HG03097 (cell line): Measurements from ENCODE around the gene CAPZA2.
A peak's percentile ranks its signal among the peaks of the same experiment; 100 is the strongest.
"Not testable (repeated sequence)": the region's sequence is repeated elsewhere in the genome, so short reads cannot be mapped to it uniquely, and the experiment has no call there.

ENCODE experiments used
- ATAC-seq: cut with Tn5 transposase; IDR thresholded peaks from one replicate; pipeline ENCODE4 v1.9.1; 2021; ENCODE audit not compliant: unreplicated experiment, low FRiP score

Gene CAPZA2

DNA sequence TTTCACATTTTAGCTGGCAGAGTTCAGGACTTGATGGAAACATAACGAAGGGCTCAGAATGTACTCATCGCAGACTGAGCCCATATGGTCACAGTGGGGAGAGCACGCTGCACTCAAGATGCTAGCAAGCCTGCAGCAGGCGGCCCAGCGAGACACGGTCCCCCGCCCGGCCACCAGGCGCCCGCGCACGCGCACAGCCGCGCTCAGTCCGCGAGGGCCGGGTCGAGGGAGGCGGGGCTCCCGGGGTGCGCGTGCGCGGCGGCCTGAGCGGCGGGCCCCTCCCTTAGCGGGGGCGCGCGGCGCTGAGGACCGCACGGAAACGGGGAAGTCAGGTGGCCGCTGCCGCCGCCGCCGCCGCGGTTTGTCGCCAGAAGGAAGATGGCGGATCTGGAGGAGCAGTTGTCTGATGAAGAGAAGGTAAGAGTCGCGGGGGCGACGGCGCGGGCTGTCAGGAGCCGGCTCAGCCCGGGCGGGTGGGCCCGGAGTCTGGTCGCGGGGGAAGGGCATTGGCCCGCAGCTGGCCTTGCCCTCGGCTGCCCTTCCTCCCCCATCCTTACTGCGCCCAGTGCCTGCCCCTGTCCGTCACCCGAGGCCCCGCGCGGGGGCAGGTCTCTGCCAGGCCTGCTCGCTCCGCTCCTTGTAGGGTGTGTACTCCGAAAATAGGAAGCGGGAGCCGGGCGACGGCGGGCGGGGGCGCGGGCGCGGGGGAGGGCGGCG lies at the start of gene CAPZA2:
CAPZA2 (plus strand) TSS at position 354 of the 717 bp plus-strand sequence; CDS start at position 379, 25 bp downstream.
- peak; percentile 89 for ATAC-seq

DNA sequence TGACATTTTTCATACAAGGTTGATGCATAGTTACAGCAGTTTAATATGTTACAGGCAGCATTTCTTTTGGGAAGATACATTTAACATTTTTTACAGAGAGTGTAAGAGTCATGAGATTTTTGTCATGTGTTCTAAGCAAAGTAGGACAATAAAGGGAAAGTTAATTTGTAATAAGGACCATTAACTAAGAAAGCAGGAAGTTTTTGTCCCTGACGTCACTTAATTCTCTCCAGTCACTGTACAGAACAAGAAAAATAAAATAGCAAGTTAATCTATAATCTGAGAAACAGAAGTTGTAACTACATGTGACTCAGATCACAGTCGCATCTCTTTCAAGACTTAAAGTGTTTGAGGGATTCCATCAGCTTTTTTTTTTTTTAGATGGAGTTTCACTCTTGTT lies 49.5 kb upstream of the CAPZA2 start:
- no peak for ATAC-seq

DNA sequence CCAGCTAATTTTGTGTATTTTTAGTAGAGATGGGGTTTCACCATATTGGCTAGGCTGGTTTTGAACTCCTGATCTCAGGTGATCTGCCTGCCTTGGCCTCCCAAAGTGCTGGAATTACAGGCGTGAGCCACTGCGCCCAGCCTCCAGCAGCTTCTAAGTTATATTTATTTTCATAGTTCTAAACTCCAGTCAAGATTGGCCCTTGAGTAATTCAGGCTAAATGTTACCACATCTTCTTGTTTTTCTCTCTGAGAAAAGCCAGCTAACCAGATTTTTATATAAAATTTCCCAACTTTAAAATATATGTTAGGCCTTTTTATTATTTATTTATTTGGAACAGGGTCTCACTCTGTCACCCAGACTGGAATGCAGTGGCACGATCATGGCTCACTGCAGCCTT lies 49.0 kb upstream of the CAPZA2 start:
- not testable (repeated sequence) for ATAC-seq

DNA sequence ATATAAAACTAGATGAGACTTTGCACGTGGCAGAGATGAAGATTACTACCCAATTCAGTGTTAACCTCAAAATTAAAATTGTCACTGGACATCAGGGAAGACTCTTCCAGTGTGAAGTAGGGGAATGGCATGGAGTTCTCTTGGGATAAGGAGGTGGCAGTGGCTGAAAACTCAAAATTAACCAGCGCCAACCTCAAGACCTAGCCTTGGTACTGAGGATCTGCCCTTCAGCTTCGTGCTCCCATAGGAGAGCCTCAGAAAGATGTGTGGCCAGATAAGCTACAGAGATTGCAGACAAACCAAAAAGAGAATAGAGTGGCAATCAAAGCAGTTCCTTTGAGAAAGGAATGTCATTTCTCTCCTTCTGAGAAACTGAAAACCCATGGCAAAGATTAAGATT lies 47.3 kb upstream of the CAPZA2 start:
- no peak for ATAC-seq

DNA sequence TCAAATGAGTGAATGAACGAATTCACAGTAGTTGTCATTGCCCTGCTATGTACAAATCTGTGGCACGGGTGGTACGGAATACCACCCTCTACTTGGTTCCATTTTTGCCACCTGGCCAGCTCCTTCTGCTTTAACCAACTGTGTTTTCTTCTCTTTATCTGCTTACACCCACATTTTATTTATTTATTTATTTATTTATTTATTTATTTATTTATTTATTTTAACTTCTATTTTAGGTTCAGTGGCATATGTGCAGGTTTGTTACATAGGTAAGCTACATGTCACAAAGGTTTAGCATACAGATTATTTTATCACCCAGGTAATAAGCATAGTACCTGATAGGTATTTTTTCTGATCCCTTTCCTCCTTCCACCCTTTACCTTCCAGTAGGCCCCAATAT lies 42.2 kb upstream of the CAPZA2 start:
- ATAC-seq = no peak

DNA sequence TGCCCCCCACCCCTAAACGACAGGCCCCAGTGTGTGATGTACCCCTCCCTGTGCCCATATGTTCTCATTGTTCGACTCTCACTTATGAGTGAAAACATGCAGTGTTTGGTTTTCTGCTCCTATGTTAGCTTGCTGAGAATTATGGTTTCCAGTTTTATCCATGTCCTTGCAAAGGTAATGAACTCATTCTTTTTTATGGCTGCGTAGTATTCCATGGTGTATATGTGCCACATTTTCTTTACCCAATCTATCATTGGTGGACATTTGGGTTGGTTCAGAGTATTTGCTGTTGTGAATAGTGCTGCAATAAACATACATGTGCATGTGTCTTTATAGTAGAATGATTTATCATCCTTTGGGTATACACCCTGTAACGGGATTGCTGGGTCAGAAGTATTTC lies 40.7 kb upstream of the CAPZA2 start:
- ATAC-seq = not testable (repeated sequence)

DNA sequence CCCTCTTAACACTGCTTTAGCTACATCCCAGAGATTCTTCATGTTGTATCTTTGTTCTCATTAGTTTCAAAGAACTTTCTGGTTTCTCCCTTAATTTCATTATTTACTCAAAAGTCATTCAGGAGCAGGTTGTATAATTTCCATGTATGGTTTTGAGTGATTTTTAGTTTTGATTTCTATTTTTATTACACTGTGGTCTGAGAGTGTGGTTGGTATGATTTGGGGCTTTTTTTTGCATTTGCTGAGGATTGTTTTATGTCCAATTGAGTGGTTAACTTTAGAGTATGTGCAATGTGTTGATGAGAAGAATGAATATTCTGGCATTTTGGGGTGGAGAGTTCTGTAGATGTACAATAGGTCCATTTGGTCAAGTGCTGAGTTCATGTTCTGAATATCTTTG lies 37.9 kb upstream of the CAPZA2 start:
- ATAC-seq = no peak

DNA sequence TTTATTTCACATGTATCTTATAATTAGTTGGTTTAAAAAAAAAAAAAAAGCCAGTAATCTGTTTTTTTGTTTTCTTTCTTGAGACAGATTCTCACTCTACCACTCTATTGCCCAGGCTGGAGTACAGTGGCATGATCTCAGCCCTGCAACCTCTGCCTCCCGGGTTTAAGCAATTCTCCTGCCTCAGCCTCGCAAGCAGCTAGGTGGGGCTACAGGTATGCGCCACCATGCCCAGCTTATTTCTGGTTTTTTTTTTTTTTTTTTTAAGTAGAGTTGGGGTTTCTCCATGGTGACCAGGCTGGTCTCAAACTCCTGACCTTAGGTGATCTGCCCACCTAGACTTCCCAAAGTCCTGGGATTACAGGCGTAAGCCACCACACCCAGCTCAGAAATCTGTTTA lies 34.1 kb upstream of the CAPZA2 start:
- no peak for ATAC-seq

DNA sequence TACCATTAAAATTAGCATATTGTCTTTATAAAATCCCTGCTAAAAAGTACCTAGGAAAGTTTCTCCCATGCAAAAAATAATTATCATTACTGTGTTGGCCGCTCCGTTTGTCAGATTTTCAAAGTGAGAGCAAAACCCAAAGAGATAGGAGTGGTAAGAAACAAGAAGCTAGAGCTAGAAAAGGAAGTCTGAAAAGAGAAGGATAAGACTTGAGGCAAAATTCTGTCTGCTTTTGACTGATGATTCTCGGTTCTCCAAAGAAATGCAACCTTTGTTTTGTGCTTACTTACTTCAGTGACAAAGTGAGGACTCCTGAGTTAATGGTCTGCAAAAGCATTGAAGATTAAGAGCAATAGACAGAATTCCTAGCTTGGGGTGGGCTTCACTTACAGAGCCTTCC lies 33.3 kb upstream of the CAPZA2 start:
- ATAC-seq = no peak

DNA sequence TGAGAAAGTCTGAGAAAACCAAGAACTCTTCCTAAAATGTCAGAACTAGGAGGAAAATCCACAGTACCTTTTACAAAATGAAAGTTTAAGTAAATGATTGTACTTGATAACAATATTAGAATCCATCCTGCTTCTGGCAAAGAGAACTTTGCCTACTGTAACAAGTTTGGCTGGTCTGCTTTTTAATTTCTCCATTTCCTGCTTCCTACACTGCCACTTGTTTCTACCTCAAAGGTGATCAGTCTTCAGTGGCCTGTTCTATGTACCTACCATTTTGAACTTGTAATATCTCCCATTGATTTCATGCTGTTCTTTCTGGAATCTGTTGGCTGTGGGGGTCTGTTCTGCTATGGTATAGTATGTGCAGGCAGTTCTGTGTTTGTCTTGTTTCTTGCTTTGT lies 32.9 kb upstream of the CAPZA2 start:
- ATAC-seq = no peak

DNA sequence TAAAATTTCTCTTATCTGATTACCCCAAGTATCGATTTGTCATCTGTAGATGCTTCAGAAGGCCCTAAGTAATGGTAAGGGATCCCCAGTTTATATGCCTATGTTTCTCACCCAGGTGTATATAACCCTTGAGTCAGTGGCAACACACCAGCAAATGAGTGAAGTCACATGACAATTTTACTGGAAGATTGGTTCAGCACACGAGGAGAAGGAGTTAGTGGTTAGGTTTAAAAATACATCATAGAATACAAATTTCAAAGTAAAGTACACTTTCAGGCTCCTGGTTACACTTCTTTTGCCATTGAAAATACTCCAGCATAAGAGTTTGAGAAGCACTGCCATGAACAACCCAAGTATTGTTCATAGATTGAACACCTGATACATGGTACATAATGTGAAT lies 29.7 kb upstream of the CAPZA2 start:
- ATAC-seq = no peak

DNA sequence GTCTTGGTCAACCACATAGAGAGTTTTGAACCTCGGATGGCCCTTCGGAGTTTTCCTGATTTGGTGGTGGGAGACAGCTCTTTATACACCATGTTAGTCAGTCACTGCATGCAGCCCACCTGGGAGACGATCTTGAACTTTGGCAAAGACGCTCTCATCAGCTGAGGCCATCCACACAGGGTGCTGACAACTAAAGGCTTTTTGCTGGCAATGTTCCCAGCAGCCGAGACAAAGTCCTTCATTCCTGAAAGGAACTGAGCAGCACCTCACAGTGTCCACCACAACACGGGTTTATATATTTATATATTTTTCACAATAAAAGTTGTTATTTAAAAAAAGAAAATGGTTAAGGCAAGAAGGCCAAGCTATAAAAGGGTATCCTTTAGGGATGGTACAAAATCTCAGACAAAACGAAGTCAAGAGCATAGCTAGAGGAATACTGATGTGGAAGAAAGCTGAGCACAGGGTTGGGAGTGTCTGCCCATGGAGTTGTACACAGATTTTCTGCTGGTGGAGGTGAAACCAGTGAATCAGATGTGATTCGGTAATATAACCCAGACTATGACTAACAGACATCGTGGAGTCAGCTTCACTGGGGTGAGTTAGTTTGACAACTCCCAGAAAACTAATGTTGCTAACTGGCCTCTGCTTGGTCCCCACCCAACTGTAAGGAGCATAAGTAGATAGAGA lies 27.4 kb upstream of the CAPZA2 start:
- ATAC-seq = no peak

DNA sequence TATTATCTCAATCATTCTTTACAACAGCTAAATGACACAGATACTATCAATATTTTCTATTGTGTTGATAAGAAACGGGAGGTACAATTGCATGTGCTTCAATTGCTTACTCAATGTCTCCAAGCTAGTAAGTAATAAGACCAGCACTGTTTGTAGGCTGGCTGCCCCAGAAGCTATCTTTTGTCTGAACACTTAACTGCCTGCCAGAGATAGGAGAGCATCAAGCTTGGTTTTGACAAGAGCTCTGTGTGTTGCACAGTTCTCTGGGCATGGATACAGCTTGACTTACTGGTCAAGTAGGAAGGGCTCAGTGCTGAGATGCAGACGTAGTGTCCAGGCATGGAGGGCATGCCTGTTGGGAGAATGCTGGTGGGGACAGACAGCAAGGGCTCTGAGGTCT lies 26.3 kb upstream of the CAPZA2 start:
- no peak for ATAC-seq

DNA sequence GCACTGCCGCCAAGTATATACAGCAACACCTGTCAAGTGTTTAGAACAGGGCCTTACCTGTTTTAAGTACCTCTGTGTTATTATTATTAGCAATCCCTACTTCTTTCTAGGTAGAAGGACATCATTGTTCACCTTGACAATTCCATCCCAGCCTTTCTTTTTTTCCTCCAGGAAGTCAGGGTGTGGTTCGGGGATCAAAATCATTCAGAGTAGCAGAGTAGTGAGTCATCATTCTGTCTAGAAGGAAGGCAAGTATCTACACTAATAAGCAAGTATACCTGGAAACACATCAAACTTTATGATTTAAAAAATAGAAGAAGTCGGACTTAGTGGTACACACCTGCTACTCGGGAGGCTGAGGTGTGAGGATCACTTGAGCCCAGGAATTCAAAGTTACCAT lies 25.5 kb upstream of the CAPZA2 start:
- no peak for ATAC-seq

DNA sequence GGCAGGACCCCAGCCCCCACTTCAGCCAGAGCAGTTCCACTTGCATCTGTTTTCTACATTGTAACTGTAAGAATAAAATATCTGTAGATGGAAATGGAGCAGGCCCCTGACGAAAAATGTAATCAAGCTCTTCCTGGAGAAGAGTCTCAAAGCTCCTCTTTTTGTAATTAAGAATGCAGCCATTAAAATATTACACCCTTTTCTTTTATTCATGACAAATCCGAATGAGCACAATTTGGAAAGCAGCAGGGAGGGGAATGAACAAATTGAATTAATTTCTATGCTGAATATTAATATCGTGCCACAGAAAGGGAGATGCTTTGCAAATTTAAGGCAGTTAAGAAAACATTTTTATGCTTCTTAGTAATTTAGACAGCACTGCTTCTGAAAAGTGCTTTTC lies 24.8 kb upstream of the CAPZA2 start:
- no peak for ATAC-seq

DNA sequence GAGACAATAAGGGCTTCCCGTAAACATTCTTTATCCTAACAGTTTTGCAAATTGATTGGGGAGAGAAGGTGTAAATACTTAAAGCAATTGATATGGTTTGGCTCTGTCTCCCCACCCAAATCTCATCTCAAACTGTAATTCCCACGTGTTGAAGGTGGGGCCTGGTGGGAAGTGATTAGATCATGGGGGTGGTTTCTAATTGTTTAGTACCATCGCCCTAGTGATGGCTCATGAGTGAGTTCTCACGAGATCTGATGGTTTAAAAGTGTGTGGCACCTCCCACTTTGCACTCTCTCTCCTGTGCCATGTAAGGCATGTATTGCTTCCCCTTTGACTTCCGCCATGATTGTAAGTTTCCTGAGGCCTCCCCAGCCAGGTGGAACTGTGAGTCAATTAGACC lies 22.1 kb upstream of the CAPZA2 start:
- ATAC-seq = no peak

DNA sequence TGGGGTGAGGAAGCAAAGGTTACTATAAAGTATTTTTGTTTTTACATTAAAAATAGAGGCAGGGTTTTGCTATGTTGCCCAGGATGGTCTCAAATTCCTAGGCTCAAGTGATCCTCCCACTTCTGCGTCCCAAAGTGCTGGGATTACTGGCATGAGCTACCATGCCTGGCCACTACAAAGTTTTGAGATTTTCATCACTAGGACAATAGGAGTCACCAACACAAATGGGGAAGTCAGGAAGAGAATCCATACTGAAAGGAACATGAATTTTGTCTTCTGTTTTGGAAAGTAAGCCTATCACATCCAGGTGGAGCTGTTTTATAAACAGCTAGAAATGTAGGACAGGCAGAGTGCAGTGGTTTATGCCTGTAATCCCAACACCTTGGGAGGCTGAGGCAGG lies 20.0 kb upstream of the CAPZA2 start:
- no peak for ATAC-seq

DNA sequence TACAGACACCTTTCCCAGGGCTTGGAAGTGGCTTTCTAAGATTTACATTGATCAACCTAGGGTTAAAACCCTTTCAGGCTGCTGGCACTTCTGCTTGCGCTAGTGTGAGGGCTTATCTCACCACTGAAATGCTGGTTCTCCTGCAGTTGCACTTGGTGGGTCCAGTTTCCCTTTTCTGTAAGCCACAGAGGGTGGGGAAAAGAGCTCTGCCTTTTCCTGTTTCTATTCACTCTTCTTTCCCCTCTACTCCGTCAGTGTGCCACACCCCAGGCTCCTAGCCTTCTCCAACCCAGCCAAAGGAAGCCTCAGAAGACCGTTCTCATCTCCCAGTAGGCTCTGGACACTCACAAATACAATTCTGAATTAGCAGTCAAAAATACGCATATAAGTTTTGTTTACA lies 19.0 kb upstream of the CAPZA2 start:
- no peak for ATAC-seq

DNA sequence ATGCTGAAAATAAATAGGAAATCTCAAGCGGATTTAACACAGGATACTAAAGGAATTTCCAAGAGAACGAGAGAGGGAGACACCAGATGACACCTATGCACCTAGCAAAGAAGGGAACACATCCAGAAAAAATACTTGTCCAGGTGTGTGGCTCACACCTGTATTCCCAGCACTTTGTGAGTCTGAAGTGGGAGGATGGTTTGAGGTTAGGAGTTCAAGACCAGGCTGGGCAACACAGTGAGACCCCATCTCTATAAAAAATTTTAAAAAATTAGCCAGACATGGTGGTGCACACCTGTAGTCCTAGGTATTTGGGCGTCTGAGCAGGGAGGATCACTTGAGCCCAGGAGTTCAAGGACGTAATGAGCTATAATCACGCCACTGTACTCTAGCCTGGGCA lies 11.2 kb upstream of the CAPZA2 start:
- no peak for ATAC-seq

DNA sequence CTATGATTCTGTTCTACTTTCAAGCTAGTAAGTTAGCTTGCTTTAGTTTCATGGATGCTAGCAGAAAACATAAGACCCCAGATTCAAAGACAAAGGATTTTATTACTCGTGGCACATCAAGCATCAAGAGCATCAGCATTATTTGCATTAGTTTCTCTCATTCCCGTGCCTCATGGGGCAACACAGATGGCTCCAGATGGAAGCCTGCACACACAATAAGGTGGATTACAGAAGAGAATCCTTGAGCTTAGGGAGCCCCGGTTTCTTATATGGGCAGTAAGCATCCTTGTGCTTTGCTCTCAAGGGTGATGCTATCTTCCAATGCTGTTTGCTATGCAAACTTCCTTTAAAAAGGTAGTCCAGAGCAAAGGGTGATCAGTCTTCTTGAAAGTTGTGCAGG lies 10.7 kb upstream of the CAPZA2 start:
- no peak for ATAC-seq

DNA sequence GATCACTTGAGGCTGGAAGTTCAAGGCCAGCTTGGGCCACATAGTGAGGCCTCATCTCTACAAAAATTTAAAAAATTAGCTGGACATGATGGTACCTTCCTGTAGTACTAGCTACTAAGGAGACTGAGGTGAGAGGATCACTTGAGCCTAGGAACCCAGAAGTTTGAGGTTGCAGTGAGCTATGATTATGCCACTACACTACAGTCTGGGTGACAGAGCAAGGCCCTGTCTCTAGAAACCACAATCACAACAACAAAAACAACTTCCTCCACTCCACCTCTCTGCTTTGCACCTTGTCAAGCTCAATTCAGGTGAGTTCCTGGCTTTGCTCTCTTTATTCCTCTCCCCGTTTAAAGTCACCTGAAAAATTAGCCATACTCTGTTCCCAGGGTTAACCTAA lies 8.3 kb upstream of the CAPZA2 start:
- ATAC-seq = no peak

DNA sequence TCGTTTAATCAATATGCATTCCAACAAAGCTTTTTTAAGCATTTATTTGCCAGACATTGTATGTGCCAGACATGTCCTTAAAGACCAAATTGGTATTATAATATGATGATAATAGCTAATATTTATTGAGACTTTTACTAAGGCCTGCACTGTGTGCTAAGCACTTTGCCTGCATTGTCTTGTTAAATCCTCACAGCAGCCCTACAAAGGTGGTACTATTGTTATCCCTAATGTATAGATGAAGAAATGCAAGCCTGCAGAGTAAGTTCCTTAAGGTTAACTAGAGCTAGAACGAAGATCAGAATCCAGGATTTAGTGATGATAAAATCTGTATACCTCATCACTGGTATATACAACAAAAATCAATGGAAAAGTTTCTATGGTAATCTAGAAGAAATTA lies 5.3 kb upstream of the CAPZA2 start:
- no peak for ATAC-seq
